Measurements from ENCODE around the gene ADGRG3. TPM values are rescaled to one million over a fixed set of nuclear protein-coding genes. Genes with fewer than 3 reads are reported as not detected.
"Not testable (repeated sequence)": the region's sequence is repeated elsewhere in the genome, so short reads cannot be mapped to it uniquely, and the experiment has no call there.

The ADGRG3 gene
- total and polyA plus RNA-seq, 12 donors, result 0.14 to 2.0 (median 0.45) TPM; not detected in 4

- intact Hi-C loops (cut with DNase I), result no loop called here
- TF ChIP-seq POLR2A (IDR thresholded peaks at IDR 0.05) (no peak), CTCF (IDR thresholded peaks at IDR 0.05) (no peak)
- Histone ChIP-seq H3K27me3 (no peaks in the 10 kb centered on the region), H3K9me3 (replicated peaks in 1 of 3) (no peaks in the 10 kb centered on the region), H3K4me3 (no peak overlapping the region), H3K36me3 (replicated peaks in 1 of 2) (no peaks in the 10 kb centered on the region), H3K27ac (no peak overlapping the region), H3K4me1 (replicated peaks in 1 of 2) (no peaks in the 10 kb centered on the region)
- WGBS, 4 donors, result 90 to 92% (median 91%) methylated on average over 17 to 20 of the region's 20 CpGs
- no peak for DNase-seq
These were observed 747 bp downstream of the ADGRG3 start for GRCh38 chr16:57668630-57669475.

- no peaks in the 10 kb centered on the region for H3K4me1 ChIP-seq (replicated peaks in 1 of 2)
- H3K27ac ChIP-seq, result no peak overlapping the region
- WGBS, 4 donors, result 84 to 95% (median 88%) methylated on average over 10 to 12 of the region's 12 CpGs
- H3K27me3 ChIP-seq, result no peaks in the 10 kb centered on the region
- DNase-seq, result no peak
- H3K36me3 ChIP-seq (replicated peaks in 1 of 2), result no peaks in the 10 kb centered on the region
- H3K9me3 ChIP-seq (replicated peaks in 1 of 3), result no peaks in the 10 kb centered on the region
- no peak overlapping the region for H3K4me3 ChIP-seq
- intact Hi-C loops (cut with DNase I), result no loop called here
- TF ChIP-seq POLR2A (IDR thresholded peaks at IDR 0.05), result no peak
- TF ChIP-seq CTCF (IDR thresholded peaks at IDR 0.05), result no peak
These were observed 1.5 kb downstream of the ADGRG3 start for GRCh38 chr16:57669476-57670162.

GRCh38 chr16:57670196-57670595 lies 2.1 kb downstream of the ADGRG3 start:
- no peaks in the 10 kb centered on the region for H3K9me3 ChIP-seq (replicated peaks in 1 of 3)
- DNase-seq, result no peak
- no peak overlapping the region for H3K4me3 ChIP-seq
- H3K27ac ChIP-seq, result no peak overlapping the region
- WGBS, 4 donors, result 51 to 74% (median 67%) methylated on average over 4 of the region's 4 CpGs
- no peaks in the 10 kb centered on the region for H3K4me1 ChIP-seq (replicated peaks in 1 of 2)
- intact Hi-C loops (cut with DNase I), result no loop called here
- no peak for TF ChIP-seq POLR2A (IDR thresholded peaks at IDR 0.05)
- TF ChIP-seq CTCF (IDR thresholded peaks at IDR 0.05), result no peak
- H3K27me3 ChIP-seq, result no peaks in the 10 kb centered on the region
- no peaks in the 10 kb centered on the region for H3K36me3 ChIP-seq (replicated peaks in 1 of 2)

GRCh38 chr16:57671451-57671850 lies 3.3 kb downstream of the ADGRG3 start:
- H3K36me3 ChIP-seq (replicated peaks in 1 of 2); H3K27ac ChIP-seq; H3K9me3 ChIP-seq (replicated peaks in 1 of 3); H3K4me3 ChIP-seq; intact Hi-C loops (cut with DNase I); H3K27me3 ChIP-seq; DNase-seq; H3K4me1 ChIP-seq (replicated peaks in 1 of 2): not testable (repeated sequence)
- WGBS, 4 donors, result 79 to 91% (median 83%) methylated on average over 7 of the region's 7 CpGs

Data from adrenal gland (tissue), 12 donors.